Activated naive CD8-positive, alpha-beta T cell treated with anti-CD3 and anti-CD28 coated beads, Interleukin-2, amount 10 ng/mL, durations not matched to agents 7 days and 5 days (primary cell): ENCODE results near the gene SCUBE1. TPM values are rescaled to one million over a fixed set of nuclear protein-coding genes. Genes with fewer than 3 reads are reported as not detected.

Experiments used
- ATAC-seq: fragments of 150-1000 bp; cut with Tn5 transposase; one replicate; pipeline ENCODE4 v1.10.0; 2021; ENCODE audit warnings: low read depth, moderate library complexity
- POLR2A ChIA-PET: fragments of 350-600 bp; sonication (Branson Sonifier 250); formaldehyde crosslinking; loops from one replicate; lab custom pipeline; 2021; ENCODE audit warnings: antibody characterized with exemption; lab: Charles Lee
- DNase-seq: peaks from one replicate; pipeline ENCODE4 v3.0.0; 2021
- H3K27ac Mint-ChIP-seq: one replicate; pipeline ENCODE4 v1.8.0; 2022; ENCODE audit warnings: mild to moderate bottlenecking, mixed read lengths
- H3K27me3 Mint-ChIP-seq: one replicate; pipeline ENCODE4 v1.8.0; 2022; ENCODE audit warnings: mild to moderate bottlenecking, moderate library complexity, mixed read lengths
- H3K36me3 Mint-ChIP-seq: one replicate; pipeline ENCODE4 v1.8.0; 2021; ENCODE audit warnings: mild to moderate bottlenecking, mixed read lengths
- H3K4me1 Mint-ChIP-seq: one replicate; pipeline ENCODE4 v1.8.0; 2021; ENCODE audit warnings: mixed read lengths
- H3K4me3 Mint-ChIP-seq: one replicate; pipeline ENCODE4 v1.8.0; 2022; ENCODE audit warnings: mild to moderate bottlenecking, moderate library complexity, mixed read lengths
- H3K9me3 Mint-ChIP-seq: one replicate; pipeline ENCODE4 v1.8.0; 2021; ENCODE audit warnings: mixed read lengths
- total RNA-seq, 2 experiments: library from RNA; stranded (reverse); gene quantifications; one replicate each; pipeline ENCODE4 v1.2.3, GENCODE V29; 2021

Gene SCUBE1
- total RNA-seq, 2 experiments from 2014 or later: 0.03 to 0.20 TPM

DNA sequence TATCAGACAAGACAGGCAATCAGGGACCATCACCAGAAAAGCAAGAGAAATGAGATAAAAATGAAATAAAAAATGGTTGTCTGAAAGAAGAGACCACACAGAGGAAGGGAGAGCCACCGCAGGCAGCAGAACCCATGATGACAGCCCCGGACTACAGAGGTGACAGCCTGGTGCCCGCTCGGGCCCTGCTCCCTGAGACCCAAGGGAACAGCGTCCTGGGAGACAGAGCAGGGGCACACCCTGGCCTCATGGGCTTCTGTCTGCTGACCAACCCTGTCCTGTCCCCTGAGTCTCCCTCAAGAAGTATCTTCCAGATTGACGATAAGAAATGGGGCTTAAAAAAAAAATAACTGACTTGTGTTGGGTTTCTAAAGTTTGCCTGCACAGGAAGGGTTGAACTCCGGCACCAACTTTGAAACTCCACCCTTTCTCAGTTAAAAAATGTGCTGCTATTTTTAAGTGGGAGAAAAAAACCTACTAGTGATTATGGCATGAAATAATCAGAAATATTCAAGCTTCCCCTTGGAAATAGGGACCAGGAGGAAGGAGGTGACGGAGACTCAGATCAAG lies 86.1 kb downstream of the SCUBE1 start:
- no peak overlapping the region for H3K27ac Mint-ChIP-seq
- no peak overlapping the region for H3K4me3 Mint-ChIP-seq
- no peak for DNase-seq
- peak; percentile 54 for ATAC-seq
- POLR2A ChIA-PET: no interaction called here
- no peaks in the 10 kb centered on the region for H3K36me3 Mint-ChIP-seq
- peaks cover 22% of the 10 kb centered on the region for H3K27me3 Mint-ChIP-seq
- no peaks in the 10 kb centered on the region for H3K9me3 Mint-ChIP-seq
- peaks cover 13% of the 10 kb centered on the region for H3K4me1 Mint-ChIP-seq

DNA sequence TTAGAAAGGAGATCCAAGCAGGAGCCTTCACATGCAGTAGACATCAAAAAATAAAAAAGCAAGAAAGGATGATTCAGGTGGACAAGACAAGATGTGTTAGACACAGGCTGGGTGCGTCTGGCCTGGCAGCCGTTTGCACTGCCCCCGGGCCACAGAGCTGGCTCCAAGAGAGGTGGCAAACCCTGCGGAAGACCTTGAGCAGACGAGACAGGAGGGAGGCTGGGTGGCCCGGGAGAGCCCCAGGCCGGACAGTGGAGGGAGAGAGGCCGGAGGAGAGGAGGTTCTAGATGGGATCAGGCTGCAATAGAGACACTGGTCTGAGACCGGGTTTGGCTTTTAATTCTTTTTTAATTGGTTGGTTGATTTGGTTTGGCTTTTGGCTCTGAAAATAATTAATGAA lies 86.6 kb downstream of the SCUBE1 start:
- no peaks in the 10 kb centered on the region for H3K9me3 Mint-ChIP-seq
- ATAC-seq (no peak), DNase-seq (no peak)
- H3K27me3 Mint-ChIP-seq: peaks cover 22% of the 10 kb centered on the region
- H3K36me3 Mint-ChIP-seq: no peaks in the 10 kb centered on the region
- H3K27ac Mint-ChIP-seq: peak overlapping the region; percentile 32
- H3K4me1 Mint-ChIP-seq: peaks cover 13% of the 10 kb centered on the region
- POLR2A ChIA-PET: no interaction called here
- no peak overlapping the region for H3K4me3 Mint-ChIP-seq

DNA sequence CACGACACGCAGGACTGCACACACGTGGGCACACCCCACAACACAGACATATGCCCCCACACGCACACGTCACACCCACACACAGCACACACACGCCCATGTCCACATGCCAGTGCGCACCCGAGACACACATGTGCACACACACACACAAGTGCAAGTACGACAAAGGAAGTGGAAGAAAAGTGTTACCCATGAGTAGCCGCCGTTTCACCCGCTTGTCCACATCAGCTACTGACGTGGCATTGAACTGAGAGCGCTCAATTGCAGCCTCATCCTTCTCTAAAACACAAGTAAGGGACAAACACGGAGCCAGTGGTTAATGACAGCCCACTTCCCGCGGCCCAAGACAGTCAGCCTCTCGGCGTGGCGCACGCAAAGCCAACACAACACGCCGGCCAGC lies 87.9 kb downstream of the SCUBE1 start:
- Mint-ChIP-seq H3K36me3 (no peaks in the 10 kb centered on the region), H3K4me3 (no peak overlapping the region), H3K9me3 (no peaks in the 10 kb centered on the region), H3K27me3 (peaks cover 22% of the 10 kb centered on the region), H3K27ac (no peak overlapping the region), H3K4me1 (peaks cover 13% of the 10 kb centered on the region)
- ATAC-seq: no peak
- no peak for DNase-seq
- POLR2A ChIA-PET: interaction anchor here (1.5 kb wide), 1 partner anchor 16 kb away, joined by 3 read pairs; no protein-coding TSS in a partner anchor

DNA sequence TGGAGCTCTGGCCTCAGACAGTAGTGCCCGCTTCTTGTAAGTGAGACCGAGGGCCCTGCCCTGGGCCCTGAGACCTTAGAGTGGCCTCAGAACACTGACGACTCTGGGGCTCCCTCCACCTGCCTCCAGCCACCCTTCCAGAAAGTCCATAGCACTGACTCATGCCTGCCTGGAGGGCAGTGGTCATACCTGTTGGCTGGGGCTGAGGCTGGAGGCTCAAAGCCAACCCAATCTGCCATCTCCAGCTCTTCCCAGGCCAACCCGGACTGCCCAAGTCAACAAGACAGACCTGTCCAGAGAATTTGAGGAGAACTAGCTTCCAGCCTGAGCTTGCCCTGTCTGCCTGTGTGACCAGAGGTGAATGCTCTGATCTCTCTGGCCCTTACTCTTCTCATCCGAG lies 89.3 kb downstream of the SCUBE1 start:
- no peaks in the 10 kb centered on the region for H3K36me3 Mint-ChIP-seq
- no peak overlapping the region for H3K27ac Mint-ChIP-seq
- POLR2A ChIA-PET: no interaction called here
- no peak for ATAC-seq
- H3K4me3 Mint-ChIP-seq: no peak overlapping the region
- H3K27me3 Mint-ChIP-seq: peaks cover 22% of the 10 kb centered on the region
- DNase-seq: no peak
- H3K4me1 Mint-ChIP-seq: peaks cover 13% of the 10 kb centered on the region
- no peaks in the 10 kb centered on the region for H3K9me3 Mint-ChIP-seq

DNA sequence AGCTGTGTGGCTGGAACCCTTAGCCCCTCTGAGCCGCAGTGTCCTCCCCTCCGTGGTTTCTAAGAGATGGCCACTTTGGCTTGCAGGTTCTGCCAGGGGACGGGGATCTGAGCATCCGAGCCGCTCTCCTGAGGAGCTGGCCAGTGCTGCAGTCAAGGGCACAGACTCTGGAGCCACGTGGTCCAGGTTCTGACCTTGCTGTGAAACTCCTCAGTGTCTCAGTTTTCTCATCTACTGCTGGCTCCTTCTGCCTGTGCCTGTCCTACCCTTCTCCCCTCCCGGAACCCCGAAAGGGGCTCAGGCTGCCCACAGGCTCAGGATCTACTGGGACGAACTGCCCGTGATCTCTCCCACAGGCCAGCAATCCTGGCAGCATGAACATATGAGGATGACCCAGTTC lies 90.9 kb downstream of the SCUBE1 start:
- H3K4me1 Mint-ChIP-seq: peaks cover 13% of the 10 kb centered on the region
- H3K36me3 Mint-ChIP-seq: no peaks in the 10 kb centered on the region
- H3K27me3 Mint-ChIP-seq: peaks cover 18% of the 10 kb centered on the region
- ATAC-seq (no peak), DNase-seq (no peak)
- POLR2A ChIA-PET: no interaction called here
- H3K27ac Mint-ChIP-seq: no peak overlapping the region
- H3K4me3 Mint-ChIP-seq: no peak overlapping the region
- no peaks in the 10 kb centered on the region for H3K9me3 Mint-ChIP-seq

DNA sequence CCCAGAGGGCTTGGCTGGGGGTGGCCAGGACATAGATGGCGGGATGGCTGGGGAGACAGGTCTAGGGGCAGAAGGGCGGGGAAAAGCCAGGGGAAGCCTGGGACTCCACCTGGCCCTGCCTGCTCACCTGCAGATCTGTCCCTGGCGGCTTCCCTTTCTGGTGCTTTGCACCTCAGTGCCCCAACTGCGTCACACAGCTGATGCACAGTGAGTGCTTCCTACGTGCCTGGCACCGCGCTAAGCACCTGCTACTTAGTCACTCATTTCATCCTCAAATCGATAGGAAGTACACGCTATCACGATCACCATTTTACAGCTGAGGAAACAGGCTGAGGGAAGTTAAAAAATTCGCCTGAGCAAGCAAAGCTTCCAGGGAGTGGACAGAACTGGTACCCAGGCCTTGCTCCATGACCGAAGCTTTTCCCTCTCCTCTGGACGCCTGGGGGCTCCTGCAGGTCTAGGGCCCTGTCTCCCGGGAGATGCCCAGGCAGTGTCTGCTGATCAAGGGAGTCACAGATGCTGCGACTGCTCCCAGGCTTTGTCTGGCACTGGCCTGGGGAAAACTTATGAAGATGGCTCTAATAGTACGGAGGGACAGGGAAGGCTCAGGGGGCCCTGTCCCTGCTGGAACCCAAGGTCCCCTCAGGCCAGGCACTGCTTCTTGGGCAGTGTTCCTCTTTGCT lies 93.2 kb downstream of the SCUBE1 start:
- H3K4me3 Mint-ChIP-seq: no peak overlapping the region
- DNase-seq: no peak
- POLR2A ChIA-PET: no interaction called here
- H3K36me3 Mint-ChIP-seq: no peaks in the 10 kb centered on the region
- no peak for ATAC-seq
- H3K9me3 Mint-ChIP-seq: no peaks in the 10 kb centered on the region
- H3K27me3 Mint-ChIP-seq: no peaks in the 10 kb centered on the region
- no peak overlapping the region for H3K27ac Mint-ChIP-seq
- H3K4me1 Mint-ChIP-seq: no peaks in the 10 kb centered on the region

DNA sequence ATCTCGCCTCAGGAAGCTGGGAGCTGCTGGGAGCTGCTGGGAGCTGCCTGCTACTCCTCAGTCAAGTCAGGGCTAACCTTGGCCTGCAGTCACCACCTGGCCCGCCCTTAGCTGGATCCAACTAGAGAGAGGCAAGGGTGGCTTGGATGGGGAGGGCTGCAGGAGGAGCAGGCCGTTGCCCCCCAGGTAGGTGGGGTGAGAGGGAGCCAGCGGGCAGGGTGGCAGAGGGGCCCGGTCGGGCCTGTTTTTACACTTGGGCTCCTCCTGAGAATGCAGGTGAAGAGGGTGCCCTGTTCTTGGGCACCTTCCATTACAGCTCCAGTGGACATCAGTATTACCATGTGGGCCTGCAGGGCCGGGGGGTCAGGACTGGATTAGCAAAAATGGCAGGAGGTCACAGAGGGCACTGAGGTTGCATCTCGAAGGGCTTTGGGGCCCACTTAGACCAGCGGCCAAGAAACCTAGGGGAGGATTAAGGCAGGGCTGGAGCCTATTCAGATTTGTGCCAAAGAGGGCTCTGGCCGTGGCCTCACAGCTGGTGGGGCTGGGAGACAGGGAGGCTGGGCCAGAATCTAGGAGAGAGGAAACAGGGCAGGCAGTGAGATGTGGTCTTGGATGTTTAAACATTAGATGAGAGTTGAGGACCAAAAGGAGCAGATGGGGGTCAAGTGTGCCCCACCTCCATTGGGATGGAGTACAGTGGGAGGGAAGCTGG lies 95.5 kb downstream of the SCUBE1 start:
- Mint-ChIP-seq H3K27me3 (no peaks in the 10 kb centered on the region), H3K27ac (no peak overlapping the region), H3K9me3 (no peaks in the 10 kb centered on the region), H3K4me3 (no peak overlapping the region), H3K4me1 (no peaks in the 10 kb centered on the region), H3K36me3 (no peaks in the 10 kb centered on the region)
- no peak for ATAC-seq
- POLR2A ChIA-PET: no interaction called here
- DNase-seq: no peak

DNA sequence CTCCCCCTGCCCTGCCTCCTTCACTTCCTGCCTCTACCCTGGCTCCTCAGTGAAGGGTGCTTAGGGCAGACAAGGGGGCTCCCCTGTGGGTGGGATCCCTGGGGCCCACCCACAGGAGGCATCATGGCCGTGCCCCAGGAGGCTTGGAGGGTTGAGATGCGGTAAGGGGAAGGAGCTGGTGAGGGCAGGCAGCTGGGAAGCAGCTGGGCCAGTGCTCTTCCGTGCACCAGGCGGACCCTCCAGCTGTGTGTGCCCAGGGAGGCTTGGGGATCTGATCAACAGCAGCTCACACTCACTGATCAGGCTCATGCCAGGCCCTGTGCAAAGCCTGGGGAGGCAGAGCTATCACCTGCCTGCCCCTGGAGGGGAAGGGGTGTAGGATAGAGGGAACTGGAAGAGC lies 97.0 kb downstream of the SCUBE1 start:
- no peaks in the 10 kb centered on the region for H3K27me3 Mint-ChIP-seq
- ATAC-seq: no peak
- POLR2A ChIA-PET: no interaction called here
- no peaks in the 10 kb centered on the region for H3K9me3 Mint-ChIP-seq
- H3K27ac Mint-ChIP-seq: no peak overlapping the region
- no peaks in the 10 kb centered on the region for H3K4me1 Mint-ChIP-seq
- no peaks in the 10 kb centered on the region for H3K36me3 Mint-ChIP-seq
- DNase-seq: no peak
- no peak overlapping the region for H3K4me3 Mint-ChIP-seq

DNA sequence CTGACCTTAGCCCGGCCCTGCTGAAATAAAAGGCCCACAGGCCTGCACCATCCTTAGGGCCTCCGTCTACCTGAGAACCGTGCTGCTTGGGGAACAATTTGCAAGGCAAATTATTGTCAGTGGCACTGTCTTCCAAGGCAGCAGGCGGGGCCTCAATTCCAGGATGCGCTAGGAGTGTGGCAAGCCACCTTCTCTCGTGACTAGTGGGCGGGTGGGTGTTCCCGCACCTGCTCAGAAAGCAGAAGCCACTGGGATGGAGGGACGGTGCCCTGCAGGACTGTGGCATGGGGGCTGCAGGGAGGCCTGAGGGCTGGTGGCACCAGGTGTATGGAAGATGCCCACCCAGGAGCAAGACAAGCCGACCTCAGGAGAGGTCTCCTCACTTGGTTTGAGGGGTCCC lies 97.5 kb downstream of the SCUBE1 start:
- H3K27ac Mint-ChIP-seq: no peak overlapping the region
- H3K27me3 Mint-ChIP-seq: no peaks in the 10 kb centered on the region
- DNase-seq (no peak), ATAC-seq (no peak)
- no peaks in the 10 kb centered on the region for H3K9me3 Mint-ChIP-seq
- no peaks in the 10 kb centered on the region for H3K4me1 Mint-ChIP-seq
- POLR2A ChIA-PET: no interaction called here
- no peaks in the 10 kb centered on the region for H3K36me3 Mint-ChIP-seq
- no peak overlapping the region for H3K4me3 Mint-ChIP-seq

DNA sequence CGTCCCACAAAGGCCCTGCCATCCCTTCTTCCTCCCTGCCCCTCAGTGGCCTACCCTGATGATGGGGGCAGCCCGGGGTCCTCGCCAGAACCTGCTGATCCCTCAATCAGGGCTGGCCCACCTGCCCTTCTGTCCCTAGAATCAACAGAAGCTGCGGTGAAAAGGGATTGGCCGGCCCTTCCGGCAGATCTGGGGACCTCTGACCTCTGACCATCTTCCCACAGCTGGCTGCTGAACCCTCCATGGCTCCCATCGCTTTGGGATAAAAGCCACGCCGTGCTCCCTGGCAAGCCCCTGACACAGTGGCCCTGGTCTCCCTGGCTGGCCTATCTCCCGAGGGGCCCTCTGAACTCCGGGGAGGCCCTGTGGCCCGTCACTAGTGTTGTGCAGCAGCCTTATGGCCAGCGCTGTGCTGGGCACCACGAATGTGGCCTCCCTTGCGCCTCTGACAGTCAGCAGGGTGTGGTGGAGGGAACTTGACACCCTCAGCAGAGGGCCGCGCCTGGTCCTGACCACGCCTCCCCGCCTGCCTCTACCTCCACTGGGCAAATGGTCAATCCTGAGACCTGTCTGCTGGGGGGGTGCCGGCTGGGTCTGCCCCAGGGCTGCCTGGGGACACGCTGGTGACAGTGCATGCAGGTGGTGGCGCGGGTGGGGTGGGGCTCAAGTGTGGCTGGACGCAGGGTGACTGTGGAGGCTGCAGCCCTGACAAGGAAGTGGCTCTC lies 98.2 kb downstream of the SCUBE1 start:
- no peak for ATAC-seq
- H3K9me3 Mint-ChIP-seq: no peaks in the 10 kb centered on the region

DNA sequence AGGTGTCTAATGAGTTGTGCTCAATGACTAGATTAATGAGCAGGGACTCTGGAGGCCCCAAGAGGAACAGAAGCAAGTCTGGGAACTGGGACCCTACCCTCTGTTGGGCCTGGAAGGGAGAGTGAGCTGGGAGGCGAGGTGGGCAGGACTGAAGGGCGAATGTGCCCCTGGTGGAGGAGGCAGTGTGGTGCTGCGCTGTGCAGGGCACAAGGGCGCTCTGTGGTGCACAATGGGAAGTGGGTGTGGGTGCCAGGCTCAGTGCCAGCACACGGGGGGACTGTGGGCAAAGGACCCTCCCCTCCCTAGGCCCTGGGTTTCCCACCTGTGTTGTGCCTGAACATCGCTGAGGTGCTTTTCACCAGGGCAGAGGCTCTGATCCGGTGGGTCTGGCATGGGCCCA lies 98.8 kb downstream of the SCUBE1 start:
- H3K9me3 Mint-ChIP-seq: no peaks in the 10 kb centered on the region
- no peak overlapping the region for H3K27ac Mint-ChIP-seq
- DNase-seq: no peak
- no peaks in the 10 kb centered on the region for H3K4me1 Mint-ChIP-seq
- no peak for ATAC-seq
- POLR2A ChIA-PET: no interaction called here
- no peak overlapping the region for H3K4me3 Mint-ChIP-seq
- H3K36me3 Mint-ChIP-seq: no peaks in the 10 kb centered on the region
- no peaks in the 10 kb centered on the region for H3K27me3 Mint-ChIP-seq

More for the DNA sequence above, 98.2 kb downstream of the SCUBE1 start:
- H3K27ac Mint-ChIP-seq: no peak overlapping the region
- no peaks in the 10 kb centered on the region for H3K27me3 Mint-ChIP-seq
- DNase-seq: no peak
- H3K4me3 Mint-ChIP-seq: no peak overlapping the region
- POLR2A ChIA-PET: no interaction called here
- H3K36me3 Mint-ChIP-seq: no peaks in the 10 kb centered on the region
- H3K4me1 Mint-ChIP-seq: no peaks in the 10 kb centered on the region

DNA sequence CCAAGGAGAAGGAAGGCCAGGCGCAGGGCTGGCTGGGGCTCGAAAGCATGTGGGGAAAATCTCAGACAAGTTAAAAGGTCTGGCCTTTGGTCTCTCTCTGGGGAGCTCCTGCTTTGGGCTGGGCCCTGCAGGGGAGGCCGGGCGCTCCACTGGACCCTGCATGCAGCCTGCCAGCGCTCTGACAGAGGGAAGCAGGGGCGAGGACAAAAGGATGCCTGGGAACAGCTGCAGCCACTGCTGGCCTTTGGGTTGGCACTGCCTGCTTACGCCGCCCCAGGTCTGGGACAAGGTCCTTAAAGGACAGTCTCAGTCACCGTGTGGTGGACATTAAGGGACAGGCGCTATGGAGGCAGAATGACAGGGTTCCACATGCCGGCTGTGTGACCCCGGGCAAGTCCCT lies 99.8 kb downstream of the SCUBE1 start:
- no peaks in the 10 kb centered on the region for H3K27me3 Mint-ChIP-seq
- H3K4me3 Mint-ChIP-seq: no peak overlapping the region
- ATAC-seq (no peak), DNase-seq (no peak)
- no peaks in the 10 kb centered on the region for H3K4me1 Mint-ChIP-seq
- no peaks in the 10 kb centered on the region for H3K9me3 Mint-ChIP-seq
- H3K36me3 Mint-ChIP-seq: no peaks in the 10 kb centered on the region
- H3K27ac Mint-ChIP-seq: no peak overlapping the region
- POLR2A ChIA-PET: no interaction called here

DNA sequence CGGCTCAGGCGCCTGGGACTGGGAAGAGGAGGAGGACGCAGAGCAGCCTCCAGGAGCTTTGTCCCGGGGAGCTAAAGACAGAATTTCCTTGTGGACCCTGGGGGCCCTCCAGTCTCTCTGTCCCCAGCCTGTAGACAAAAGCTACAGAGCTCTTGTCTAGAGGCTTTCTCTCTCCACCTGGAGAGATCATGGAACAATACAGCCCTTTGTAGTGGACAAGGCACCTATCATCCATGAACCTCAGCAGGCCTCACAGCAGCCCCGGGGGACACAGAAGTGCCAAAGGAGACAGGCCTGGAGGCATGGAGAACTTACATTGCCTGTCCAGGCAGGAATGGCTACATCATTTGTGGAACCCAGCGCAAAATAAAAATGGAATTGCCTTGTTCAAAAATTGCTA lies 100.5 kb downstream of the SCUBE1 start:
- H3K4me3 Mint-ChIP-seq: no peak overlapping the region
- POLR2A ChIA-PET: no interaction called here
- no peaks in the 10 kb centered on the region for H3K9me3 Mint-ChIP-seq

More for the DNA sequence above, 100.5 kb downstream of the SCUBE1 start:
- no peak for ATAC-seq
- Mint-ChIP-seq H3K27ac (no peak overlapping the region), H3K4me1 (no peaks in the 10 kb centered on the region), H3K27me3 (no peaks in the 10 kb centered on the region), H3K36me3 (no peaks in the 10 kb centered on the region)
- DNase-seq: no peak
